CD4-positive, alpha-beta T cell treated with Interleukin-17A for 1 hour (primary cell): ENCODE results near the gene PTPRN2.

ENCODE experiments used
- DNase-seq: peaks from one replicate; pipeline ENCODE4 v3.0.0-alpha.2; 2020

The PTPRN2 gene

GRCh38 chr7:157845203-157845835 is 742.3 kb downstream of the PTPRN2 start:
- no peak for DNase-seq

- DNase-seq = no peak
Observed at GRCh38 chr7:157844611-157845010, 743.0 kb downstream of the PTPRN2 start.

- no peak for DNase-seq
Observed at GRCh38 chr7:157844141-157844540, 743.5 kb downstream of the PTPRN2 start.

- no peak for DNase-seq
Observed at GRCh38 chr7:157843336-157844140, 744.1 kb downstream of the PTPRN2 start.

- DNase-seq = no peak
Observed at GRCh38 chr7:157841773-157842370, 745.8 kb downstream of the PTPRN2 start.

DNA sequence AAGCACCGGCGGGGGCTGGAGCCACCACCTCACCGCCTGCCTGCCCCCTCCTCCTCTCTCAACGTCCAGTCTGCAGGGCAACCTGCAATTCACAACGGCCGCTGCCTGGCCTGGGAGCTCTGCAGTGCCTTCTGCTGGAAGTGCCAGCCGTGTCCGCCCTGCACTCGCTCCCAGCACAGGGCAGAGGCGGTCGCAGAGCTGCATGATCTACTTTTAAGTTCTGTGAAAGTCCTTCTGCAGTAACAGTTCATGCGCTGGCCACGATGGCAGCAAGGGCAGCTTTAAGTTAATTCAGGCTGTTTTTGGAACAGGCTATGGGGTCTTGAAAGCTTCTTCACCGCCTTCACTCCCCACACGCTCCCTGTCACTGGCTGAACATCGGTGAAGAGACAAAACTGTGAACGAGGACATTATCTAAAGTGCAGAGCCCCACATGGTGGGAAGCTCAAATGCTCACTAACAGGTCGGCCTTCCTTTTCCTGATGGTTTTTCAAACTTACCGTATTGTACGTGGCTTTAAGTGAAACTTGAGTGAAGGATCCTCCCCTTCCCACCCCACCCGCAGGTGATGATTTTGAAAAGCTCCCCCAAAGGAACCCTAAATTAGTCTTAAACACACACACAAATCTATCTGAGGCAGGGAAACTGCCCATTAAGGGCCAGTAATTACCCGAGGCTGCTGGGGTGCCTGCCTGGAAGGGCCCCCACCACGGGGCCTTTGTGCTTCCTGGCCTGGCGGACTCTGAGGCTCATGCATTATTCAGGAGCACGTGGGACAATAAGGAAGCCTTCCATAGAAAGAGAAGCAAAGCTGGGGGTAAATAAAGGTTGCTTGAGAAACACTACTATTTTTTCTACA is 746.5 kb downstream of the PTPRN2 start:
- DNase-seq = no peak

DNA sequence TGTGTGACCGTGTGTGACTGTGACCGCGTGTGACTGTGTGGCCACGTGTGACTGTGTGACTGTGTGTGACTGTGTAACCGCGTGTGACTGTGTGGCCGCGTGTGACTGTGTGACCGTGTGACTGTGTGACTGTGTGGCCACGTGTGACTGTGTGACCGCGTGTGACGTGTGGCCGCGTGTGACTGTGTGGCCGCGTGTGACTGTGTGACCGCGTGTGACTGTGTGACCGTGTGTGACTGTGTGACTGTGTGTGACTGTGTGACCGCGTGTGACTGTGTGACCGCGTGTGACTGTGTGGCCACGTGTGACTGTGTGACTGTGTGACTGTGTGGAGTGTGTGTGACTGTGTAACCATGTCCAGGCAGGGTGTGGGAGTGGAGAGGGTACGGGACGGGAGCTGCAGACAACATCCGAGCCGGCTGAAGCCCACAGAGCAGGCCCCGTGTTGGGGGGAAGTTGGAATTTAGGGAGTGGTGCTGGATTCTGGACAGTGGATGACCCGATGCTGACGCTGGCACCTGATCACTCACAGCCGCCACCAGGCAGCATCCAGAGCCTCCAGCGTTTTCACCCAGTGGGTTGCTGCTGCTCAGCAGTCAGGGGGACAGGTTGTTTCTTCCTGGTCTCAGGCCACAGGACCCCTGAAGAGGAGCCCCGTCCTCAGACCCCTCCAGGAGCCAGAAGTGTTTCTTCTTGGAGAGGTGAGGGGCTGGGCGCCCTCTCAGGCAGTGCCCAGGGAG is 747.3 kb downstream of the PTPRN2 start:
- DNase-seq = no peak

DNA sequence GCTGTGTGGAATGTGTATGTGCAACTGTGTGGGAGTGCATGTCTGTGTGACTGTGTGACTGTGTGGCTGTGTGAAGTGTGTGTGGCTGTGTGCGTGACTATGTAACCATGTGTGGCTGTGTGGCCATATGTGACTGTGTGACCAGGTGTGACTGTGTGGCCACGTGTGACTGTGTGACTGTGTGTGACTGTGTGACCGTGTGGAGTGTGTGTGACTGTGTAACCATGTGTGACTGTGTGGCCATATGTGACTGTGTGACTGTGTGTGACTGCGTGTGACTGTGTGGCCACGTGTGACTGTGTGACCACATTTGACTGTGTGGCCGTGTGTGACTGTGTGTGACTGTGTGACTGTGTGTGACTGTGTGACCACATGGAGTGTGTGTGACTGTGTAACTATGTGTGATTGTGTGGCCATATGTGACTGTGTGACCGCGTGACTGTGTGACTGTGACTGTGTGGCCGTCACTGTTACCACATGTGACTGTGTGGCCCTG is 747.9 kb downstream of the PTPRN2 start:
- no peak for DNase-seq

DNA sequence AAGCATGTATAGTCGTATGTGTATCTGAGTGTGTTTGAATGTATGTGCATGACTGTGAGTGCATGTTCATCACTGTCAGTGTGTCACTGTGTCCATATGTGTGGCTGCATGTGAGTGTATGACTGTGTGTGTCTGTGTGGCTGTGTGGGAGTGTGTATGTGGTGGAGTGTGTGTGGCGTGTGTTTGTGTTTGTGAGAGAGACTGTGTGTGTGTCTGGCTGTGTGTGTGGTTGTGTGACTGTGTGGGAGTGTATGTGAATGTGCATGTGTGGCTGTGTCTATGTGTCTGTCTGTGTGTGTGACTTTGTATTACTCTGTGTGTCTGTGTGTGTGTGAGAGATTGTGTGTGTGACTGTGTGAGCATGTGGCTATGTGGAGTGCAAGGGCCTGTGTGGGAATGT is 748.4 kb downstream of the PTPRN2 start:
- no peak for DNase-seq

GRCh38 chr7:157837561-157837960 is 750.1 kb downstream of the PTPRN2 start:
- DNase-seq = no peak

DNA sequence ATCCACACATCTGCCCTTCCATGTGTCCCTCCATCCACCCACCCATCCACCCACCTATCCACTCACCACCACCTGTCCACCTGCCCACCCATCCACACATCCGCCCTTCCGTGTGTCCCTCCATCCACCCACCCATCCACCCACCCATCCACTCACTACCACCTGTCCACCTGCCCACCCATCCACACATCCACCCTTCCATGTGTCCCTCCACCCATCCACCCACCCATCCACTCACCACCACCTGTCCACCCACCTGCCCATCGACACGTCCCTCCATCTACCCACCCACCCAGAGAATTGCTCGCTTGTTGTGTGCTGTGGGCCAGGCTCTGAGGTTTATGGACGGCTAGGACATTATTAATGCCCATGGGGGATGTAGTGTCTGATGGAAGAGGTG is 750.6 kb downstream of the PTPRN2 start:
- no peak for DNase-seq

GRCh38 chr7:157834501-157835163 is 753.0 kb downstream of the PTPRN2 start:
- DNase-seq = no peak

GRCh38 chr7:157832866-157833607 is 754.6 kb downstream of the PTPRN2 start:
- no peak for DNase-seq

GRCh38 chr7:157832421-157832820 is 755.2 kb downstream of the PTPRN2 start:
- DNase-seq = no peak

DNA sequence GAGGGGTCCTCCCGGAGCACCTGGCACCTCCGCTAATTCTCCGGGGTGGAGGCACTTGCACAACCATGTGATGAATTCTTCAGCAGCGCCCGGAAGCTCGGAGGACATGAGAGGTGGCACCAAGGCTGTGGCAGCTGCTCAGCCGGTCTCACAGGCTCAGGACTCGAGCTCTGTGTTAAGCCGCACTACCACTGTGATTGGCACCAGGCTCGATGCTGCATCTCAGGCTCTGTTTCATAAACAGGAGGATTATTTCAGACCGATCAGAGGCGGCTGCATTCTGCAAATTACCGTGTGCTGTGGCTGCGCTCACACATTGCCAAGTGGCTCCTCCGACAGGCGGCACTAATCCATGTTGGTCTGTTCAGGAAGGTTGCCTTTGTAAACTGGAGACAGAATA is 755.6 kb downstream of the PTPRN2 start:
- no peak for DNase-seq

- no peak for DNase-seq
Observed at GRCh38 chr7:157831143-157831905, 756.3 kb downstream of the PTPRN2 start.

GRCh38 chr7:157830331-157830730 is 757.3 kb downstream of the PTPRN2 start:
- DNase-seq = no peak

DNA sequence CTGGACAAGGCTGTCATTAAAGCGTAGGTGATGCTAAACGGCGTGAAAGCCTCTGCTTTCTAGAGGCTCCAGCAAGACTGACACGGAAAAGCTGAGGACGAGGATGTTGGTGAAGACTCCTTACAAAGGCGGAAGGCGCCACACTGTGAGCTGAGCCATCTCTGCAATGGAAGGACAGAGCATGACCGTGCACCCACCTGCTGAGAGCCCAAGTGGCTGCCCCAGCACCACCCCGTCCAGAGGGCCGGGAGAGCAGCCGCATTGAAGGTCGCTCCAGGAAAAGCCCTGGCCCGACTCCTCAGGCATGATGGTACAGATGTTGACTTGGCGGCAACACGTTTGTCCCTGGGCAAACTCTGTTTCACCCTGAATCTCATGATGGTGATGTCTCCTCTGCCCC is 758.1 kb downstream of the PTPRN2 start:
- DNase-seq = no peak

DNA sequence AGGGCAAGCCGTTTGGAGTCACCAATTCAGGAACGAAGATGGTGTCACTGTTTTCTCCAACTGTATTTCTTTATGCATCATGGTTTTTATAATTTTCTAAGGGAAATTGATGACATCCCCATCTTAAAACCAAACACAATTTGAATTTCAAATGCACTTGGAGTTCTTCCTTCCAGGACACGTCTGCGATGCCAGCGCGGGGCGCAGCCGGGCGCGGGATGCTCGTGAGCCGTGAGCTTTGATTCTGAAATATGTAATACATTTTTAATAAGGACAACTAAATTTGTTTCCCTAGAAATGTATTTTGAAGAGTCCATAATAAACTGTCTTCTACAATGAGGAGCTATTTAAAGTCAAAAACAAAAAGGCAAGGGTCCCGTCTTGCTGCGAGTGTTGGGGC is 758.7 kb downstream of the PTPRN2 start:
- no peak for DNase-seq

- no peak for DNase-seq
Observed at GRCh38 chr7:157828190-157828589, 759.4 kb downstream of the PTPRN2 start.
